WTC11 (cell line): Measurements from ENCODE around the gene MFAP1. TPM values are rescaled to one million over a fixed set of nuclear protein-coding genes. Genes with fewer than 3 reads are reported as not detected.

Source experiments
- ESRRA ChIP-seq: sonication (generic); formaldehyde crosslinking; IDR thresholded peaks from 2 replicates; pipeline ENCODE4 v1.8.1; 2022; ENCODE audit warnings: mild to moderate bottlenecking, missing genetic modification reagents, borderline replicate concordance
- FOXK1 ChIP-seq: sonication (generic); formaldehyde crosslinking; IDR thresholded peaks from 2 replicates; pipeline ENCODE4 v1.8.0; 2022; ENCODE audit warnings: mild to moderate bottlenecking, moderate library complexity, missing genetic modification reagents
- GABPB1 ChIP-seq: sonication (generic); formaldehyde crosslinking; IDR thresholded peaks from 2 replicates; pipeline ENCODE4 v1.8.1; 2023; ENCODE audit warnings: mild to moderate bottlenecking, missing genetic modification reagents
- JUN ChIP-seq: sonication (generic); formaldehyde crosslinking; IDR thresholded peaks from 2 replicates; pipeline ENCODE4 v1.8.0; 2023; ENCODE audit warnings: mild to moderate bottlenecking, missing genetic modification reagents
- TP53 ChIP-seq: sonication (generic); formaldehyde crosslinking; IDR thresholded peaks from 2 replicates; pipeline ENCODE4 v1.8.1; 2023; ENCODE audit warnings: mild to moderate bottlenecking, missing genetic modification reagents
- ZBTB21 ChIP-seq: sonication (generic); formaldehyde crosslinking; IDR thresholded peaks from 2 replicates; pipeline ENCODE4 v1.8.1; 2023; ENCODE audit warnings: mild to moderate bottlenecking, missing genetic modification reagents, borderline replicate concordance
- ZNF232 ChIP-seq: sonication (generic); formaldehyde crosslinking; IDR thresholded peaks from 2 replicates; pipeline ENCODE4 v1.8.0; 2022; ENCODE audit warnings: mild to moderate bottlenecking, missing genetic modification reagents
- ZNF263 ChIP-seq: sonication (generic); formaldehyde crosslinking; IDR thresholded peaks from 2 replicates; pipeline ENCODE4 v1.8.1; 2022; ENCODE audit warnings: low read depth, mild to moderate bottlenecking, moderate library complexity, missing genetic modification reagents
- ZNF416 ChIP-seq: fragments of 250-450 bp; sonication (Bioruptor Pico); IDR thresholded peaks from 2 replicates; pipeline ENCODE4 v1.9.0; 2021; ENCODE audit warnings: mild to moderate bottlenecking, inconsistent platforms
- ZNF671 ChIP-seq: fragments of 250-450 bp; sonication (Bioruptor Pico); IDR thresholded peaks from 2 replicates; pipeline ENCODE4 v1.8.0; 2021; ENCODE audit warnings: mild to moderate bottlenecking
- total RNA-seq: library from RNA; stranded (reverse); gene quantifications from 3 replicates; pipeline ENCODE4 v1.2.3, GENCODE V29; 2021
- TF ChIP-seq, protein P1 (sequence below): sonication (generic); formaldehyde crosslinking; IDR thresholded peaks from 2 replicates; pipeline ENCODE4 v1.8.0; 2022; ENCODE audit warnings: mild to moderate bottlenecking, missing genetic modification reagents
- TF ChIP-seq, protein P2 (sequence below): fragments of 250-450 bp; sonication (Bioruptor Pico); IDR thresholded peaks from 2 replicates; pipeline ENCODE4 v1.9.0; 2021; ENCODE audit warnings: mild to moderate bottlenecking
- TF ChIP-seq, protein P3 (sequence below): sonication (generic); formaldehyde crosslinking; IDR thresholded peaks from 2 replicates; pipeline ENCODE4 v1.8.0; 2022; ENCODE audit warnings: mild to moderate bottlenecking, missing genetic modification reagents
- TF ChIP-seq, protein P4 (sequence below): sonication (generic); formaldehyde crosslinking; conservative IDR thresholded peaks from 2 replicates; pipeline ENCODE4 v1.8.1; 2023; ENCODE audit warnings: mild to moderate bottlenecking, low read depth, missing genetic modification reagents, moderate library complexity
- TF ChIP-seq, protein P5 (sequence below): sonication (generic); formaldehyde crosslinking; IDR thresholded peaks from 2 replicates; pipeline ENCODE4 v1.8.0; 2023; ENCODE audit warnings: missing genetic modification reagents, mild to moderate bottlenecking, borderline replicate concordance
- TF ChIP-seq, protein P6 (sequence below): sonication (generic); formaldehyde crosslinking; IDR thresholded peaks from 2 replicates; pipeline ENCODE4 v1.8.1; 2022; ENCODE audit warnings: mild to moderate bottlenecking, moderate library complexity, missing genetic modification reagents
- TF ChIP-seq, protein P7 (sequence below): sonication (generic); formaldehyde crosslinking; IDR thresholded peaks from 2 replicates; pipeline ENCODE4 v1.8.0; 2023; ENCODE audit warnings: missing genetic modification reagents

Gene MFAP1
- total RNA-seq, 1 experiment from 2014 or later = 32.4 TPM

DNA sequence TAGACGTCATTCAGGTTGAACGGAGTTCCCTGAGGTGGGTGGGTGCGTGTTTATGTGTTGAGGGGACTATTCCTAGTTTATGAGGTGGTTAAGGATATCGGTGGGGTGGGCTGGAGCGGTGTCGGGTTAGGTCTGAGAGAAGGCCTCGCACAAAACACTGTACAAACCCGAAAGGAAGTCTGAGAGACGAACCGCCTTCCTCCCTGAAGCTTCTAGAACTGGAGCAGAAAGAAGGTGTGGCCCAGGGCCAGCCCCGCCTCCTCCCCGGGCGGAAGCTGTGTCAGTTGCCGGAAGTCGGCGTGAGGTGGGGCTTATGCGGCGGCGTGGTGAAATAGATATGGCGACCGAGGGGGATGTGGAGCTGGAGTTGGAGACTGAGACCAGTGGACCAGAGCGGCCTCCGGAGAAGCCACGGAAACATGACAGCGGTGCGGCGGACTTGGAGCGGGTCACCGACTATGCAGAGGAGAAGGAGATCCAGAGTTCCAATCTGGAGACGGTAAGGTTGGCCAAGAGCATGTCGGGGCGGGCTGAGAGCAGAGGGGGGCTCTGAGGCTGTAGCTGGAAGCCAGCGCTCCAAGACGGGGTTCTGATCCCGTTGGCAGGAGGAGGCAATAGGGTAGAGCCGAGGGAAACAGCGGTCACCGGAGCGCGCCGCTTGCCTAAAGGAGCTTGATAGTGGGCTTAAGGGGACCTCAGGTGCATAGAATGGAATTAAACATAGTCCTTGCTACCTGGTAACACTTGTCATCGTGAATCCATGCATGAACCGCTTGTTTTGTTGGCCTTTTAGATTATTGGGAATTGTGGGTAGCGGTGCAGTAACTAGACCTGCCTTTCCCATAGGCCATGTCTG is 24.0 kb downstream of the MFAP1 start, which contains the start of gene HYPK (continued):
- TF ChIP-seq, protein P1, sequence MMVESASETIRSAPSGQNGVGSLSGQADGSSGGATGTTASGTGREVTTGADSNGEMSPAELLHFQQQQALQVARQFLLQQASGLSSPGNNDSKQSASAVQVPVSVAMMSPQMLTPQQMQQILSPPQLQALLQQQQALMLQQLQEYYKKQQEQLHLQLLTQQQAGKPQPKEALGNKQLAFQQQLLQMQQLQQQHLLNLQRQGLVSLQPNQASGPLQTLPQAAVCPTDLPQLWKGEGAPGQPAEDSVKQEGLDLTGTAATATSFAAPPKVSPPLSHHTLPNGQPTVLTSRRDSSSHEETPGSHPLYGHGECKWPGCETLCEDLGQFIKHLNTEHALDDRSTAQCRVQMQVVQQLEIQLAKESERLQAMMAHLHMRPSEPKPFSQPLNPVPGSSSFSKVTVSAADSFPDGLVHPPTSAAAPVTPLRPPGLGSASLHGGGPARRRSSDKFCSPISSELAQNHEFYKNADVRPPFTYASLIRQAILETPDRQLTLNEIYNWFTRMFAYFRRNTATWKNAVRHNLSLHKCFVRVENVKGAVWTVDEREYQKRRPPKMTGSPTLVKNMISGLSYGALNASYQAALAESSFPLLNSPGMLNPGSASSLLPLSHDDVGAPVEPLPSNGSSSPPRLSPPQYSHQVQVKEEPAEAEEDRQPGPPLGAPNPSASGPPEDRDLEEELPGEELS (CRISPR knock-in tag) = peak; percentile 80; the same call in 1 of the 2 replicates
- TF ChIP-seq FOXK1 (CRISPR knock-in tag) = peak; percentile 85
- TF ChIP-seq JUN = peak; percentile 25; the same call in 1 of the 2 replicates
- 0 out of 2 replicates have a peak, but pooled peaks have one; percentile 24 for TF ChIP-seq TP53 (CRISPR knock-in tag)
- TF ChIP-seq, protein P2, sequence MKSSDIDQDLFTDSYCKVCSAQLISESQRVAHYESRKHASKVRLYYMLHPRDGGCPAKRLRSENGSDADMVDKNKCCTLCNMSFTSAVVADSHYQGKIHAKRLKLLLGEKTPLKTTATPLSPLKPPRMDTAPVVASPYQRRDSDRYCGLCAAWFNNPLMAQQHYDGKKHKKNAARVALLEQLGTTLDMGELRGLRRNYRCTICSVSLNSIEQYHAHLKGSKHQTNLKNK (CRISPR knock-in tag) = 0 out of 2 replicates have a peak, but pooled peaks have one; percentile 43
- TF ChIP-seq, protein P3, sequence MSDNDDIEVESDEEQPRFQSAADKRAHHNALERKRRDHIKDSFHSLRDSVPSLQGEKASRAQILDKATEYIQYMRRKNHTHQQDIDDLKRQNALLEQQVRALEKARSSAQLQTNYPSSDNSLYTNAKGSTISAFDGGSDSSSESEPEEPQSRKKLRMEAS = peak; percentile 86
- no peak for TF ChIP-seq ESRRA
- peak; percentile 62; the same call in 1 of the 2 replicates for TF ChIP-seq ZNF671 (CRISPR knock-in tag)
- TF ChIP-seq, protein P4, sequence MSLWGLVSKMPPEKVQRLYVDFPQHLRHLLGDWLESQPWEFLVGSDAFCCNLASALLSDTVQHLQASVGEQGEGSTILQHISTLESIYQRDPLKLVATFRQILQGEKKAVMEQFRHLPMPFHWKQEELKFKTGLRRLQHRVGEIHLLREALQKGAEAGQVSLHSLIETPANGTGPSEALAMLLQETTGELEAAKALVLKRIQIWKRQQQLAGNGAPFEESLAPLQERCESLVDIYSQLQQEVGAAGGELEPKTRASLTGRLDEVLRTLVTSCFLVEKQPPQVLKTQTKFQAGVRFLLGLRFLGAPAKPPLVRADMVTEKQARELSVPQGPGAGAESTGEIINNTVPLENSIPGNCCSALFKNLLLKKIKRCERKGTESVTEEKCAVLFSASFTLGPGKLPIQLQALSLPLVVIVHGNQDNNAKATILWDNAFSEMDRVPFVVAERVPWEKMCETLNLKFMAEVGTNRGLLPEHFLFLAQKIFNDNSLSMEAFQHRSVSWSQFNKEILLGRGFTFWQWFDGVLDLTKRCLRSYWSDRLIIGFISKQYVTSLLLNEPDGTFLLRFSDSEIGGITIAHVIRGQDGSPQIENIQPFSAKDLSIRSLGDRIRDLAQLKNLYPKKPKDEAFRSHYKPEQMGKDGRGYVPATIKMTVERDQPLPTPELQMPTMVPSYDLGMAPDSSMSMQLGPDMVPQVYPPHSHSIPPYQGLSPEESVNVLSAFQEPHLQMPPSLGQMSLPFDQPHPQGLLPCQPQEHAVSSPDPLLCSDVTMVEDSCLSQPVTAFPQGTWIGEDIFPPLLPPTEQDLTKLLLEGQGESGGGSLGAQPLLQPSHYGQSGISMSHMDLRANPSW (CRISPR knock-in tag) = no peak
- TF ChIP-seq ZNF232 = peak; percentile 18; the same call in 1 of the 2 replicates
- TF ChIP-seq, protein P5, sequence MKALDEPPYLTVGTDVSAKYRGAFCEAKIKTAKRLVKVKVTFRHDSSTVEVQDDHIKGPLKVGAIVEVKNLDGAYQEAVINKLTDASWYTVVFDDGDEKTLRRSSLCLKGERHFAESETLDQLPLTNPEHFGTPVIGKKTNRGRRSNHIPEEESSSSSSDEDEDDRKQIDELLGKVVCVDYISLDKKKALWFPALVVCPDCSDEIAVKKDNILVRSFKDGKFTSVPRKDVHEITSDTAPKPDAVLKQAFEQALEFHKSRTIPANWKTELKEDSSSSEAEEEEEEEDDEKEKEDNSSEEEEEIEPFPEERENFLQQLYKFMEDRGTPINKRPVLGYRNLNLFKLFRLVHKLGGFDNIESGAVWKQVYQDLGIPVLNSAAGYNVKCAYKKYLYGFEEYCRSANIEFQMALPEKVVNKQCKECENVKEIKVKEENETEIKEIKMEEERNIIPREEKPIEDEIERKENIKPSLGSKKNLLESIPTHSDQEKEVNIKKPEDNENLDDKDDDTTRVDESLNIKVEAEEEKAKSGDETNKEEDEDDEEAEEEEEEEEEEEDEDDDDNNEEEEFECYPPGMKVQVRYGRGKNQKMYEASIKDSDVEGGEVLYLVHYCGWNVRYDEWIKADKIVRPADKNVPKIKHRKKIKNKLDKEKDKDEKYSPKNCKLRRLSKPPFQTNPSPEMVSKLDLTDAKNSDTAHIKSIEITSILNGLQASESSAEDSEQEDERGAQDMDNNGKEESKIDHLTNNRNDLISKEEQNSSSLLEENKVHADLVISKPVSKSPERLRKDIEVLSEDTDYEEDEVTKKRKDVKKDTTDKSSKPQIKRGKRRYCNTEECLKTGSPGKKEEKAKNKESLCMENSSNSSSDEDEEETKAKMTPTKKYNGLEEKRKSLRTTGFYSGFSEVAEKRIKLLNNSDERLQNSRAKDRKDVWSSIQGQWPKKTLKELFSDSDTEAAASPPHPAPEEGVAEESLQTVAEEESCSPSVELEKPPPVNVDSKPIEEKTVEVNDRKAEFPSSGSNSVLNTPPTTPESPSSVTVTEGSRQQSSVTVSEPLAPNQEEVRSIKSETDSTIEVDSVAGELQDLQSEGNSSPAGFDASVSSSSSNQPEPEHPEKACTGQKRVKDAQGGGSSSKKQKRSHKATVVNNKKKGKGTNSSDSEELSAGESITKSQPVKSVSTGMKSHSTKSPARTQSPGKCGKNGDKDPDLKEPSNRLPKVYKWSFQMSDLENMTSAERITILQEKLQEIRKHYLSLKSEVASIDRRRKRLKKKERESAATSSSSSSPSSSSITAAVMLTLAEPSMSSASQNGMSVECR (CRISPR knock-in tag) = peak; percentile 67; the same call in 1 of the 2 replicates
- TF ChIP-seq, protein P6, sequence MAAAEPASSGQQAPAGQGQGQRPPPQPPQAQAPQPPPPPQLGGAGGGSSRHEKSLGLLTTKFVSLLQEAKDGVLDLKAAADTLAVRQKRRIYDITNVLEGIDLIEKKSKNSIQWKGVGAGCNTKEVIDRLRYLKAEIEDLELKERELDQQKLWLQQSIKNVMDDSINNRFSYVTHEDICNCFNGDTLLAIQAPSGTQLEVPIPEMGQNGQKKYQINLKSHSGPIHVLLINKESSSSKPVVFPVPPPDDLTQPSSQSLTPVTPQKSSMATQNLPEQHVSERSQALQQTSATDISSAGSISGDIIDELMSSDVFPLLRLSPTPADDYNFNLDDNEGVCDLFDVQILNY = 0 out of 2 replicates have a peak, but pooled peaks have one; percentile 48
- TF ChIP-seq, protein P7, sequence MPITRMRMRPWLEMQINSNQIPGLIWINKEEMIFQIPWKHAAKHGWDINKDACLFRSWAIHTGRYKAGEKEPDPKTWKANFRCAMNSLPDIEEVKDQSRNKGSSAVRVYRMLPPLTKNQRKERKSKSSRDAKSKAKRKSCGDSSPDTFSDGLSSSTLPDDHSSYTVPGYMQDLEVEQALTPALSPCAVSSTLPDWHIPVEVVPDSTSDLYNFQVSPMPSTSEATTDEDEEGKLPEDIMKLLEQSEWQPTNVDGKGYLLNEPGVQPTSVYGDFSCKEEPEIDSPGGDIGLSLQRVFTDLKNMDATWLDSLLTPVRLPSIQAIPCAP (CRISPR knock-in tag) = 0 out of 2 replicates have a peak, but pooled peaks have one; percentile 53
- TF ChIP-seq GABPB1 (CRISPR knock-in tag) = peak; percentile 49; the same call in 1 of the 2 replicates
- TF ChIP-seq ZNF263 (CRISPR knock-in tag) = no peak
- 0 out of 2 replicates have a peak, but pooled peaks have one; percentile 33 for TF ChIP-seq ZNF416 (CRISPR knock-in tag)
- TF ChIP-seq ZBTB21 (CRISPR knock-in tag) = no peak
- TF ChIP-seq, all 79 proteins: peak for 17
